ENCODE measurements around the gene EHD4. TPM values are rescaled to one million over a fixed set of nuclear protein-coding genes. Genes with fewer than 3 reads are reported as not detected.

Gene EHD4
- total and polyA plus RNA-seq, 2 donors (not counting 3 experiments of a cell fraction or from before 2014, with no cell fraction given): 96.7 to 128 TPM

GRCh38 chr15:41915255-41915994 is 56.9 kb downstream of the EHD4 start:
- no peaks in the 10 kb centered on the region for H3K9me3 ChIP-seq (replicated peaks; ENCODE audit: control insufficient read depth, insufficient read depth, low read length)
- POLR2A ChIA-PET: no interaction called here
- no peaks in the 10 kb centered on the region for H4K20me1 ChIP-seq (replicated peaks; ENCODE audit: control insufficient read depth, extremely low read depth, insufficient read depth, low read length)
- FAIRE-seq: no peak
- CTCF ChIA-PET: interaction anchor here (0.8 to 2.8 kb wide), 3 partner anchors 9 to 57 kb away, joined by 4 to 18 read pairs (median 7); partner anchors contain the start of gene EHD4
- no peak overlapping the region for H3K9ac ChIP-seq (replicated peaks; ENCODE audit: extremely low read depth, insufficient read depth, low read length)
- H3K4me2 ChIP-seq (ENCODE audit: insufficient read depth, low read length): no peak overlapping the region
- H3K4me1 ChIP-seq (ENCODE audit: control insufficient read depth, extremely low read depth, insufficient read depth, low read length): peaks cover 33% of the 10 kb centered on the region
- BruUV-seq (replicated peaks): no TSS peak
- no peak overlapping the region for H3K4me3 ChIP-seq (replicated peaks in 1 of 3; ENCODE audit: insufficient read depth in 1 of 3, low read depth in 1 of 3, low read length in 3 of 3)
- no peak for DNase-seq (ENCODE audit: low read depth, low spot score)
- no peaks in the 10 kb centered on the region for H3K9me1 ChIP-seq (replicated peaks; ENCODE audit: control insufficient read depth, extremely low read depth, insufficient read depth, low read length)
- no peak for TF ChIP-seq POLR2AphosphoS5 (IDR thresholded peaks at IDR 0.05; ENCODE audit: insufficient read depth, low read depth, low read length)
- TF ChIP-seq MAX (IDR thresholded peaks at IDR 0.05; ENCODE audit: insufficient read depth, insufficient read length): no peak
- no peak for TF ChIP-seq GATA2 (IDR thresholded peaks at IDR 0.05; ENCODE audit: insufficient read depth, insufficient read length, low read depth, low read length)
- TF ChIP-seq FOS (IDR thresholded peaks at IDR 0.05; ENCODE audit: borderline replicate concordance, insufficient read depth, low read length): no peak
- no peak for TF ChIP-seq POLR2A (IDR thresholded peaks at IDR 0.05; ENCODE audit: low read depth, low read length)
- no peak for TF ChIP-seq MYC (IDR thresholded peaks at IDR 0.05; ENCODE audit: low read depth, low read length)
- no peak for TF ChIP-seq EZH2 (IDR thresholded peaks at IDR 0.05; ENCODE audit: borderline replicate concordance, low read depth, low read length, severe bottlenecking)
- TF ChIP-seq, protein P1, sequence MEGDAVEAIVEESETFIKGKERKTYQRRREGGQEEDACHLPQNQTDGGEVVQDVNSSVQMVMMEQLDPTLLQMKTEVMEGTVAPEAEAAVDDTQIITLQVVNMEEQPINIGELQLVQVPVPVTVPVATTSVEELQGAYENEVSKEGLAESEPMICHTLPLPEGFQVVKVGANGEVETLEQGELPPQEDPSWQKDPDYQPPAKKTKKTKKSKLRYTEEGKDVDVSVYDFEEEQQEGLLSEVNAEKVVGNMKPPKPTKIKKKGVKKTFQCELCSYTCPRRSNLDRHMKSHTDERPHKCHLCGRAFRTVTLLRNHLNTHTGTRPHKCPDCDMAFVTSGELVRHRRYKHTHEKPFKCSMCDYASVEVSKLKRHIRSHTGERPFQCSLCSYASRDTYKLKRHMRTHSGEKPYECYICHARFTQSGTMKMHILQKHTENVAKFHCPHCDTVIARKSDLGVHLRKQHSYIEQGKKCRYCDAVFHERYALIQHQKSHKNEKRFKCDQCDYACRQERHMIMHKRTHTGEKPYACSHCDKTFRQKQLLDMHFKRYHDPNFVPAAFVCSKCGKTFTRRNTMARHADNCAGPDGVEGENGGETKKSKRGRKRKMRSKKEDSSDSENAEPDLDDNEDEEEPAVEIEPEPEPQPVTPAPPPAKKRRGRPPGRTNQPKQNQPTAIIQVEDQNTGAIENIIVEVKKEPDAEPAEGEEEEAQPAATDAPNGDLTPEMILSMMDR (IDR thresholded peaks at IDR 0.05; ENCODE audit: extremely low read depth in 1 of 2, insufficient read depth in 1 of 2, low read depth in 1 of 2, low read length in 2 of 2): no peak
- no peak for TF ChIP-seq JUN (IDR thresholded peaks at IDR 0.05; ENCODE audit: borderline replicate concordance, insufficient read depth, insufficient read length, low read depth)
- H3K27ac ChIP-seq (ENCODE audit: insufficient read depth, low read depth, low read length): no peak overlapping the region
- H3K79me2 ChIP-seq (ENCODE audit: control insufficient read depth, insufficient read depth, low read length): peaks cover 88% of the 10 kb centered on the region
- dilution Hi-C loops (cut with MboI; ENCODE audit: extremely low pct_ligation_motif_present, low sequenced_read_pairs) (no loop called here), intact Hi-C loops (cut with micrococcal nuclease) (loop anchor here (10.0 kb wide), 1 partner anchor 139 kb away; no protein-coding TSS in a partner anchor)
- H2AFZ ChIP-seq (ENCODE audit: low read depth, low read length): no peak overlapping the region
- H3K36me3 ChIP-seq (ENCODE audit: control insufficient read depth in 2 of 2, extremely low read depth in 1 of 2, insufficient read depth in 2 of 2, low read length in 2 of 2): peaks cover 28 to 33% of the 10 kb centered on the region in 2 experiments
- no peaks in the 10 kb centered on the region for H3K27me3 ChIP-seq (ENCODE audit: control insufficient read depth in 2 of 2, insufficient read depth in 2 of 2, low read length in 2 of 2)
